ENCODE data around the gene TRIM67.

The TRIM67 gene

DNA sequence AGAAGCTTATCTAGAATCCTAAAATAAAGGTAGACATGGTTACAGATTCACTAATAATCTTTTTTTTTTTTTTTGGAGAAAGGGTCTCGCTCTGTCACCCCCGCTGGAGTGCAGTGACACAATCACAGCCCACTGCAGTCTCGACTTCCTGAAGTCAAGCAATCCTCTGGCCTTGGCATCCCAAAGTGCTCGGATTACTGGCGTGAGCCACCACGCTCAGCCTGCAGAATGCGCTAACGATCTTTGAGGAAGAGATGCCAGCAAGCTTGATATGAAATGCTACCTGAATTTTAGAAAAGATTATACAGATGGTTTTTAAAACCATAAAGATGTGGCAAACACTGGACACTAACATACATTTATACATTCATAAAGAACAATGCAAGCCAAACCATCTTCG, 75.1 kb downstream of the TRIM67 start:
- DNase-seq: no peak

DNA sequence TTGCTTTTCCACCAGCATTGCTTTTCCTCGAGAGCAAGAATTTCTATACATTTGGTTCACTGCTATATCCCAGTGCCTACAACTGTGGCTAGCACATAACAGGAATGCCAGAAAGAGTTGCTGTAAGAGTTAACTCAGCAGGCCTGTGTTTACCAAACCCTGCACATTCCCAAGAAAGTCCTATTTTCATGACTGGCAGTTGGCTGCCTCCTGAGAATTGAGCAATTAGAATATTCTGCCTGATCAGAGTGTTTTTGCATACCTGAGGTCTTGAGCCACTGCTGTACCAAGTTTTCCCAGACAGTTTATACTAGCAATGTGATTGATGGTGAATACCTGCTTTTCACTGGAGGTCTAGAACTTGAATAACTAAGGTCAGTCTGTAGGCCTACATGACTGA, 76.4 kb downstream of the TRIM67 start:
- DNase-seq: no peak

- DNase-seq: no peak
Measured at GRCh38 chr1:231240531-231240882, 78.6 kb downstream of the TRIM67 start.

GRCh38 chr1:231240883-231241735, 79.3 kb downstream of the TRIM67 start, which contains the start of gene GNPAT:
GNPAT (plus strand) TSS chr1:231241212; CDS start chr1:231241379, 167 bp downstream.
- peak; percentile 69 for DNase-seq

GRCh38 chr1:231241750-231242149, 79.9 kb downstream of the TRIM67 start:
- DNase-seq: no peak

- DNase-seq: no peak
Measured at GRCh38 chr1:231242516-231243198, 80.8 kb downstream of the TRIM67 start.

GRCh38 chr1:231248778-231249177, 86.9 kb downstream of the TRIM67 start:
- DNase-seq: no peak

DNA sequence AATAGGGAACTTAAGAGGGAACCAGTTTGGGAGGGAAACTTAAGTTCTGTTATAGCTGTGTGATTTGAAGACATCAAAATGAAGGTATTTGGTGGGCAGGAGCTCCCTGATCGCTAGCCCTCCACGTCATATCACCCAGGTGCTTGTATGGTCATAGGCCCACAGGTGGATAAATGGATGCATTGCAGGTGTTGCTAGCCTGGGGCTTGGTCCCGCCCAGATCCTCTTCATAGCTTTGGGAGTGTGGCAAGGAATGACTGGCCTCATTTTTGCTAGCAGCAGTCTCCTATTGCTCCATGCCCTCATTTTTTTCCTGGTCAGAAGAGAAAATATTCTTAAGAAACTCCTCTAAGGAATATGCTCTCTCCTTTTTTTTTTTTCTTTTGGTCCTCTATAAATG, 90.5 kb downstream of the TRIM67 start:
- DNase-seq: no peak

GRCh38 chr1:231260351-231260750, 98.5 kb downstream of the TRIM67 start:
- no peak for DNase-seq

DNA sequence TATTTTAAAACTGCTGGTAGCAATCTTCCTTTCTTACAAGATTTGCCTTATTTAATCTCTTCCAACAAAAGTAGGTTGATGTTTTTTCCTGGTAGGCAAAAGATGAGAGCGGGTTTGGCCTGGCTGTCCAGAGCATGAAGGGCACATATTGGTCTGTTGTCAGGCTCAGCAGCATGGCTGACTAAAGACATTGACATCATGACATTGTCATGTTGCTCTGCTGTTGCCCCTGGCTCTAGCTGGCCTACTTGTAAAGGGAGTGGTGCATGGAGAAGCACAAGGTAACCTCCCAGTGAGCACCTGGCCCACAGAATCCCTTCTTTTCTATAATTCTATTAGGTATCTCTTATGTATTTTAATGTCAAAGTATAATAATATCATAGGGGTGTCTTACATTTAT, 102.8 kb downstream of the TRIM67 start:
- DNase-seq: no peak

GRCh38 chr1:231265379-231265778, 103.5 kb downstream of the TRIM67 start:
- no peak for DNase-seq

- no peak for DNase-seq
Measured at GRCh38 chr1:231266811-231267322, 105.0 kb downstream of the TRIM67 start.
